ENCODE measurements around the gene TP53I11.

The TP53I11 gene

DNA sequence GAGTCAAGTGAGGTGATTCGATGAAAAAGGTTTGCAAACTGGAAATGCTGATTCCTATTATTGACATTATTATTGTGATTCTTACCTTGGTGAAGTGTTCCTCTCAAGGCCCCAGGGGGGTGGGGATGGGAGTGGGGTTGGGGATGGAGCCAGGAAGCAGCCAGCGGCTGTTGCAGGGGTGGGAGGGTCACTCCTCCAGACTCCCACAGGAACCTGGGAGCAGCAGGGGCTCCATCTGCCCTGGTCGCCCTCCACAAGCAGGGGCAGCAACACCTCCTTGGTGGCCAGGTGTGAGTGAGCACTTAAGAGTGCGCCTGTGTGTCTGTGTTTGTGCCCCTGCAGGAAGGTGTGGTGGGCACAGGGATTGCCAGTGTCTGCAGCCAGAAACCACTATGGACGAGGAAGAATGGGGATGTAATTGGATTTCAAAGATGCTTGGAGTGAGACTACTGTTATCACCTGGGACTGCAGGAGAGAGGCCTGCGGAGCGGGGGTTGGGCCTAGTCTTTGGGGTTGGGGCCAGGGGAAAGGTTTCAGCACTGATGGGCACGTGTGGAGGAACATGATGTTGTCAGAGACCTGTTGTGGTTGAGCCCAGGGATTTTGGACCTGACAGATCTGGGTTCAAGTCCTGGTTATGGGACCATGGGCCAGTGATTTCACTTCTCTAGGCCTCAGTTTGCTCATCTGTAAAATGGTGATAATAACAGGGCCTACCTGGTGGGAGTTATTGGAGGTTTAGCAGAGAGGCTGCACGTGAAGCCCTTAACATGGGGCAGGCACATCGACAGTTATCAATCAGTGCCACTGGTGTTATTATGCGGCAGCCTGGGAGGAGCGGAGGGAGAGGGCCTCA, 3.6 kb upstream of the TP53I11 start:
- no peak for DNase-seq (ENCODE audit: low spot score)
- POLR2A ChIA-PET (ENCODE audit: low non-redundant PET) = no interaction called here
- TF ChIP-seq CTCF (conservative IDR thresholded peaks at IDR 0.05; ENCODE audit: low read depth) = no peak
- CTCF ChIA-PET = interaction anchor here (1.0 kb wide), 1 partner anchor 18 kb away, joined by 5 read pairs; no protein-coding TSS in a partner anchor
- peak overlapping the region; percentile 77 for H3K27ac ChIP-seq

DNA sequence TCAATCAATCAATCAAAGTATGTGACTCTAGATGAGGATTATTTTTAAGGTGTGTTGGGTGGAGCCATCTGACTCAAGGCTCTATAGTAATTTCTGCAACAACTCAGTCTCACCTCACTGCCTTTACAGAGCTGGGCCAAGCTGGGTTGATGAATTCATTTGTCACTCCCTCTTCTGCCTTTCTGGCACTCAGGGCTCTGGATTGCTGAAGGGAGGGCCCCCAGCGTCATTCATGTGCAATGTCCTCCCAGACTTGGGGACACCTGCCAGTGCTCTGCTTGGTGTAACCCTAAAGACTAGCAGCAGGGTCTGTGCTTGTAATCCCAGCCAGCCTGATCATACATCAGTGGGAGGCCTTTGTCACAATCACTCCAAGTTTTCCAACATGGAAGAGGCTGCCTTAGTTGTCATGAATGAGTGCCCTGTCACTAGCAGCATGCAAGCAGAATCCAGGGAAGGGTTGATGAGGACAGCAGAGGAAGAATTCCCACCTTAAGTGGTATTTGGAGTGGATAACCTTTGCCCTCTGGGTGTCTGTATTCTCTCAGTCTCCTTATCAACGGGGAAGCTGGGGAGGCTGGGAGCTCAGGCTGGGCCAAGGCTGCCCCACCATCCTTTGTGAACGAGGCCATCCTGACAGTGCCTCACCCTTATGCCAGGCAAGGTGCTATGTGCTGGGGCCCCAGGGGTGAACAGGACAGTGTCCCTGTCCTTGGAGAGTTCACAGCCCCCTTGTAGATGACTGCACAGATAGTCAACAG, 2.0 kb upstream of the TP53I11 start:
- POLR2A ChIA-PET (ENCODE audit: low non-redundant PET) = no interaction called here
- no peak for TF ChIP-seq CTCF (conservative IDR thresholded peaks at IDR 0.05; ENCODE audit: low read depth)
- H3K27ac ChIP-seq = peak overlapping the region; percentile 93
- DNase-seq (ENCODE audit: low spot score) = no peak
- CTCF ChIA-PET = interaction anchor here (0.9 kb wide), 1 partner anchor 702 kb away, joined by 5 read pairs; no protein-coding TSS in a partner anchor

DNA sequence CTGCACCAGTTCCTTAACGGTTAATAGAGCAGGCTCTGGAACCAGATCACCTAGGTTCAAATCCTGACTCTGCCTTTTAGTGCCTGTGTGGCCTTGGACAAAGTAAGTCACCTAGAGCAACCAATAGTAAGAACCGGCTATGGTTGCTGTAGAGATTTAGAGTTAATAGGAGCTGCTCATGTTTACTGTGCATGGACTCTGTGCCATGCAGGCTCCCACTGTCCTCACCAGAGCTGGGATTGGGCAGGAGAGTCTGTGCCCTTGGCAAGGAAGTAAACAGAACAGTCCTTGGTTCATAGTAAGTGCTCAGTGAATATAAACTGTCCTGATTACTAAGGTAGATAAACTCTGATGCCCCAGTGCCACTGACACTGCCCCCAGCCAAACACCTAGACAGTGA, 1.4 kb upstream of the TP53I11 start:
- peak overlapping the region; percentile 93 for H3K27ac ChIP-seq
- DNase-seq (ENCODE audit: low spot score) = no peak
- CTCF ChIA-PET = no interaction called here
- POLR2A ChIA-PET (ENCODE audit: low non-redundant PET) = no interaction called here
- TF ChIP-seq CTCF (conservative IDR thresholded peaks at IDR 0.05; ENCODE audit: low read depth) = no peak

GRCh38 chr11:44950031-44950624, 555 bp downstream of the TP53I11 start:
- peak overlapping the region; percentile 93 for H3K27ac ChIP-seq
- DNase-seq (ENCODE audit: low spot score) = no peak
- TF ChIP-seq CTCF (conservative IDR thresholded peaks at IDR 0.05; ENCODE audit: low read depth) = no peak
- POLR2A ChIA-PET (ENCODE audit: low non-redundant PET) = no interaction called here
- CTCF ChIA-PET = interaction anchor here (0.6 to 0.9 kb wide), 8 partner anchors 56 to 670 kb away, joined by 3 to 7 read pairs (median 4); no protein-coding TSS in a partner anchor

GRCh38 chr11:44949160-44950030, 1.3 kb downstream of the TP53I11 start:
- TF ChIP-seq CTCF (conservative IDR thresholded peaks at IDR 0.05; ENCODE audit: low read depth) = peak; percentile 63
- peak overlapping the region; percentile 93 for H3K27ac ChIP-seq
- DNase-seq (ENCODE audit: low spot score) = no peak
- ChIA-PET CTCF (interaction anchor here (0.7 to 0.9 kb wide), 3 partner anchors 56 to 167 kb away, joined by 5 to 6 read pairs (median 5); no protein-coding TSS in a partner anchor), POLR2A (ENCODE audit: low non-redundant PET) (no interaction called here)
